GM23338 (cell line): Measurements from ENCODE around the gene DNLZ. TPM values are rescaled to one million over a fixed set of nuclear protein-coding genes. Genes with fewer than 3 reads are reported as not detected.

Experiments used
- ATAC-seq: fragments of 200-7000 bp; cut with Tn5 transposase; 3 replicates; pipeline ENCODE4 v1.9.1; 2020
- DNase-seq: peaks from one replicate; pipeline ENCODE4 v3.0.0-alpha.2; 2015; ENCODE audit warnings: low spot score
- H2AFZ ChIP-seq: fragments of 200-600 bp; sonication (generic); 2 replicates; pipeline ENCODE4 v1.8.0; 2016; ENCODE audit warnings: antibody characterized with exemption, mild to moderate bottlenecking, moderate library complexity
- H3F3A ChIP-seq: fragments of 200-600 bp; sonication (generic); replicated peaks from 2 replicates; pipeline ENCODE4 v1.8.0; 2017; ENCODE audit warnings: antibody characterized with exemption, mixed run types, low read depth
- H3K27ac ChIP-seq: fragments of 200-600 bp; sonication (generic); 2 replicates; pipeline ENCODE4 v1.6.1; 2016; ENCODE audit warnings: low read depth
- H3K27me3 ChIP-seq: fragments of 200-600 bp; sonication (generic); 2 replicates; pipeline ENCODE4 v1.8.0; 2016; ENCODE audit warnings: mild to moderate bottlenecking, mixed run types, moderate library complexity; ENCODE audit not compliant: insufficient read depth
- H3K36me3 ChIP-seq: fragments of 200-600 bp; sonication (generic); 2 replicates; pipeline ENCODE4 v1.8.0; 2016; ENCODE audit warnings: mild to moderate bottlenecking; ENCODE audit not compliant: insufficient read depth
- H3K4me1 ChIP-seq: fragments of 200-600 bp; sonication (generic); 2 replicates; pipeline ENCODE4 v1.8.0; 2016; ENCODE audit warnings: mild to moderate bottlenecking, moderate library complexity; ENCODE audit not compliant: insufficient read depth
- H3K4me2 ChIP-seq: fragments of 200-600 bp; sonication (generic); 2 replicates; pipeline ENCODE4 v1.7.1; 2017; ENCODE audit warnings: mixed run types
- H3K4me3 ChIP-seq: fragments of 200-600 bp; sonication (generic); 2 replicates; pipeline ENCODE4 v1.6.1; 2016; ENCODE audit warnings: mixed run types
- H3K79me2 ChIP-seq: fragments of 200-600 bp; sonication (generic); replicated peaks from 2 replicates; pipeline ENCODE4 v1.8.0; 2017; ENCODE audit warnings: mild to moderate bottlenecking; ENCODE audit not compliant: insufficient read depth
- H3K9me2 ChIP-seq: fragments of 200-600 bp; sonication (generic); 2 replicates; pipeline ENCODE4 v1.8.0; 2017; ENCODE audit not compliant: insufficient read depth
- H4K20me1 ChIP-seq: fragments of 200-600 bp; sonication (generic); replicated peaks from 2 replicates; pipeline ENCODE4 v1.8.0; 2017; ENCODE audit warnings: mild to moderate bottlenecking; ENCODE audit not compliant: insufficient read depth
- H3K27ac Mint-ChIP-seq: 2 replicates; pipeline ENCODE4 v1.8.0; 2020; ENCODE audit warnings: inconsistent platforms, mild to moderate bottlenecking, moderate library complexity, mixed read lengths
- H3K27me3 Mint-ChIP-seq: 3 replicates; pipeline ENCODE4 v1.8.0; 2022; ENCODE audit warnings: low read depth, mild to moderate bottlenecking, moderate library complexity, mixed read lengths, inconsistent platforms; ENCODE audit not compliant: insufficient read depth, poor library complexity
- H3K36me3 Mint-ChIP-seq: 3 replicates; pipeline ENCODE4 v1.8.0; 2021; ENCODE audit warnings: low read depth, mild to moderate bottlenecking, inconsistent platforms, moderate library complexity, mixed read lengths
- H3K4me1 Mint-ChIP-seq: 3 replicates; pipeline ENCODE4 v1.8.0; 2020; ENCODE audit warnings: mild to moderate bottlenecking, inconsistent platforms, mixed read lengths
- H3K4me3 Mint-ChIP-seq: 3 replicates; pipeline ENCODE4 v1.8.0; 2021; ENCODE audit warnings: moderate library complexity, mild to moderate bottlenecking, inconsistent platforms, mixed read lengths
- H3K9me3 Mint-ChIP-seq: 3 replicates; pipeline ENCODE4 v1.8.0; 2020; ENCODE audit warnings: moderate library complexity, mild to moderate bottlenecking, inconsistent platforms, mixed read lengths
- CREB1 ChIP-seq: fragments of 250-450 bp; sonication (Bioruptor Pico); IDR thresholded peaks from 2 replicates; pipeline ENCODE4 v1.5.0; 2020; ENCODE audit warnings: low read depth, mild to moderate bottlenecking, moderate library complexity
- EZH2 ChIP-seq: fragments of 200-600 bp; sonication (generic); IDR thresholded peaks from one replicate; pipeline ENCODE4 v1.8.0; 2017; ENCODE audit warnings: antibody characterized with exemption, mild to moderate bottlenecking, low read depth; ENCODE audit not compliant: unreplicated experiment
- EZH2phosphoT487 ChIP-seq: fragments of 200-600 bp; sonication (generic); IDR thresholded peaks from one replicate; pipeline ENCODE4 v1.8.1; 2018; ENCODE audit warnings: antibody characterized with exemption; ENCODE audit not compliant: unreplicated experiment
- JUNB ChIP-seq: IDR thresholded peaks from one replicate; pipeline ENCODE4 v1.6.1; 2016; ENCODE audit warnings: antibody characterized with exemption; ENCODE audit not compliant: unreplicated experiment
- NANOG ChIP-seq: IDR thresholded peaks from 2 replicates; pipeline ENCODE4 v1.6.1; 2016; ENCODE audit warnings: antibody characterized with exemption, borderline replicate concordance
- POLR2AphosphoS5 ChIP-seq: IDR thresholded peaks from 2 replicates; pipeline ENCODE4 v1.6.1; 2016; ENCODE audit warnings: antibody characterized with exemption, low read depth
- STAT1 ChIP-seq: IDR thresholded peaks from one replicate; pipeline ENCODE4 v1.6.1; 2016; ENCODE audit warnings: antibody characterized with exemption; ENCODE audit not compliant: unreplicated experiment
- ZNF114 ChIP-seq: fragments of 250-450 bp; sonication (Bioruptor Pico); IDR thresholded peaks from 2 replicates; pipeline ENCODE4 v1.5.0; 2020; ENCODE audit warnings: mild to moderate bottlenecking, moderate library complexity
- ZNF331 ChIP-seq: fragments of 250-450 bp; sonication (Bioruptor Pico); IDR thresholded peaks from 2 replicates; pipeline ENCODE4 v1.5.0; 2020; ENCODE audit warnings: low read depth, mild to moderate bottlenecking, moderate library complexity
- polyA plus RNA-seq: library from polyadenylated mRNA; unstranded; fragments of >200 nt; fragmentation: Nextera tagmentation; extraction: Ambion mirVana; gene quantifications from 2 replicates; pipeline ENCODE4 v1.2.1, GENCODE V29; 2016
- total RNA-seq: library from RNA; depleted of rRNA; stranded (reverse); fragments of >200 nt; shearing (Covaris generic); gene quantifications from 2 replicates; pipeline ENCODE4 v1.2.3, GENCODE V29; 2014
- TF ChIP-seq, protein P1 (sequence below): IDR thresholded peaks from 2 replicates; pipeline ENCODE4 v1.6.1; 2016; ENCODE audit warnings: antibody characterized with exemption
- TF ChIP-seq, protein P2 (sequence below): IDR thresholded peaks from one replicate; pipeline ENCODE4 v1.6.1; 2018; ENCODE audit warnings: antibody characterized with exemption; ENCODE audit not compliant: unreplicated experiment
- TF ChIP-seq, protein P3 (sequence below), 2 experiments: fragments of 200-600 bp in 1 of 2; sonication (generic) in 1 of 2; conservative IDR thresholded peaks; 2 replicates each; pipeline versions ENCODE4 v1.5.1 to v1.6.1; 2016 to 2017; ENCODE audit warnings: antibody characterized with exemption in 2 of 2, low read depth in 2 of 2, mild to moderate bottlenecking in 2 of 2, moderate library complexity in 1 of 2
- TF ChIP-seq, protein P4 (sequence below): fragments of 250-450 bp; sonication (Bioruptor Pico); IDR thresholded peaks from 2 replicates; pipeline ENCODE4 v1.5.0; 2020; ENCODE audit warnings: mild to moderate bottlenecking, moderate library complexity

Gene DNLZ
- total and polyA plus RNA-seq, 2 experiments from 2014 or later = 33.4 to 53.9 TPM

DNA sequence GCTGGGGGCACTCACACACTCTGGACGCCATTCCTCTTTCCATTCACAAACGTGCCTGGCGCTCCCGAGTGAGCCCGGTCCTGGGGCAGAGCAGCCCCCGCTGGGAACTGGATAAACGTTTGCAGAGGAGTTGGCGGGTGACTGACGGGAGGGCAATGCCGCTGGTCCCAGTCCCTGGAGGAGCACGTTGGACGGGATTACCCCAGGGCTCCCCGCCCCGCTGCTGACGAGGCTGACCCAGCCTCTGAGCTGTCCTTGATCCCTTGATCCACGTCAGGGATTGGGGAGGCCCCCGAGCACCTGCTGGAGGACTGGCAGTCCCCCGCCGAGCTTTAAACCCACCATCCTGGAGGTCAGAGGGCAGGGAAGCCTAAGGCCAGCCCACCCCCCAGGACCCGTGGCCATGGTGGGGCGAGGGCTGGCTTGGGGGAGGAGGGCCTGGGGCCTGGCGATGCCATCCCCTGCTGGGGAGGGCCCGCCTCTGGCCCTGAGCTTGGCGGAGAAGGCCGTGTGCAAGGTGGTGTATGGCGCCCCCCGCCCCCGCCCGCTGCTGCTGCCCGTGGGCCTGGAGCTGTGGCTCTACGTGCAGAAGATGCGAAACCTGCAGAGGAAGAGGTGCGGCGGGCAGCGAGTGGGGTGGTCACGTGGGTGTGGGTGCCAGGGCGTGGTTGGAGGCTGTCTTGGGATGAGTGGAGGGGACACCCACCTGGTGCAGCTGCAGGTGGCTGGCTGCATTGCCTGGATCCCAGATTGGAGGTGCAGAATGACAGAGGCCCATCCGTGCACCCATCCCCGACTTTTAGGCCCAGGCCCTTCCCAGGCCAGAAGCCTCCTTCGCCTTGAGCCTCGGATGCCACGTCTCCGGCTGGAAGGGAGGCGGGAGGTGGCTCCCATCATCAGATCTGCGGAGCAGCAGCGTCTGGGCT, 31.7 kb downstream of the DNLZ start:
- TF ChIP-seq, protein P1, sequence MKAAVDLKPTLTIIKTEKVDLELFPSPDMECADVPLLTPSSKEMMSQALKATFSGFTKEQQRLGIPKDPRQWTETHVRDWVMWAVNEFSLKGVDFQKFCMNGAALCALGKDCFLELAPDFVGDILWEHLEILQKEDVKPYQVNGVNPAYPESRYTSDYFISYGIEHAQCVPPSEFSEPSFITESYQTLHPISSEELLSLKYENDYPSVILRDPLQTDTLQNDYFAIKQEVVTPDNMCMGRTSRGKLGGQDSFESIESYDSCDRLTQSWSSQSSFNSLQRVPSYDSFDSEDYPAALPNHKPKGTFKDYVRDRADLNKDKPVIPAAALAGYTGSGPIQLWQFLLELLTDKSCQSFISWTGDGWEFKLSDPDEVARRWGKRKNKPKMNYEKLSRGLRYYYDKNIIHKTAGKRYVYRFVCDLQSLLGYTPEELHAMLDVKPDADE = no peak
- TF ChIP-seq EZH2phosphoT487 = no peak
- TF ChIP-seq JUNB = no peak
- no peak for TF ChIP-seq POLR2AphosphoS5
- TF ChIP-seq, protein P2, sequence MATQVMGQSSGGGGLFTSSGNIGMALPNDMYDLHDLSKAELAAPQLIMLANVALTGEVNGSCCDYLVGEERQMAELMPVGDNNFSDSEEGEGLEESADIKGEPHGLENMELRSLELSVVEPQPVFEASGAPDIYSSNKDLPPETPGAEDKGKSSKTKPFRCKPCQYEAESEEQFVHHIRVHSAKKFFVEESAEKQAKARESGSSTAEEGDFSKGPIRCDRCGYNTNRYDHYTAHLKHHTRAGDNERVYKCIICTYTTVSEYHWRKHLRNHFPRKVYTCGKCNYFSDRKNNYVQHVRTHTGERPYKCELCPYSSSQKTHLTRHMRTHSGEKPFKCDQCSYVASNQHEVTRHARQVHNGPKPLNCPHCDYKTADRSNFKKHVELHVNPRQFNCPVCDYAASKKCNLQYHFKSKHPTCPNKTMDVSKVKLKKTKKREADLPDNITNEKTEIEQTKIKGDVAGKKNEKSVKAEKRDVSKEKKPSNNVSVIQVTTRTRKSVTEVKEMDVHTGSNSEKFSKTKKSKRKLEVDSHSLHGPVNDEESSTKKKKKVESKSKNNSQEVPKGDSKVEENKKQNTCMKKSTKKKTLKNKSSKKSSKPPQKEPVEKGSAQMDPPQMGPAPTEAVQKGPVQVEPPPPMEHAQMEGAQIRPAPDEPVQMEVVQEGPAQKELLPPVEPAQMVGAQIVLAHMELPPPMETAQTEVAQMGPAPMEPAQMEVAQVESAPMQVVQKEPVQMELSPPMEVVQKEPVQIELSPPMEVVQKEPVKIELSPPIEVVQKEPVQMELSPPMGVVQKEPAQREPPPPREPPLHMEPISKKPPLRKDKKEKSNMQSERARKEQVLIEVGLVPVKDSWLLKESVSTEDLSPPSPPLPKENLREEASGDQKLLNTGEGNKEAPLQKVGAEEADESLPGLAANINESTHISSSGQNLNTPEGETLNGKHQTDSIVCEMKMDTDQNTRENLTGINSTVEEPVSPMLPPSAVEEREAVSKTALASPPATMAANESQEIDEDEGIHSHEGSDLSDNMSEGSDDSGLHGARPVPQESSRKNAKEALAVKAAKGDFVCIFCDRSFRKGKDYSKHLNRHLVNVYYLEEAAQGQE = no peak
- TF ChIP-seq ZNF114 = no peak
- TF ChIP-seq NANOG = no peak
- no peak for TF ChIP-seq STAT1
- no peak for TF ChIP-seq EZH2
- TF ChIP-seq, protein P3, sequence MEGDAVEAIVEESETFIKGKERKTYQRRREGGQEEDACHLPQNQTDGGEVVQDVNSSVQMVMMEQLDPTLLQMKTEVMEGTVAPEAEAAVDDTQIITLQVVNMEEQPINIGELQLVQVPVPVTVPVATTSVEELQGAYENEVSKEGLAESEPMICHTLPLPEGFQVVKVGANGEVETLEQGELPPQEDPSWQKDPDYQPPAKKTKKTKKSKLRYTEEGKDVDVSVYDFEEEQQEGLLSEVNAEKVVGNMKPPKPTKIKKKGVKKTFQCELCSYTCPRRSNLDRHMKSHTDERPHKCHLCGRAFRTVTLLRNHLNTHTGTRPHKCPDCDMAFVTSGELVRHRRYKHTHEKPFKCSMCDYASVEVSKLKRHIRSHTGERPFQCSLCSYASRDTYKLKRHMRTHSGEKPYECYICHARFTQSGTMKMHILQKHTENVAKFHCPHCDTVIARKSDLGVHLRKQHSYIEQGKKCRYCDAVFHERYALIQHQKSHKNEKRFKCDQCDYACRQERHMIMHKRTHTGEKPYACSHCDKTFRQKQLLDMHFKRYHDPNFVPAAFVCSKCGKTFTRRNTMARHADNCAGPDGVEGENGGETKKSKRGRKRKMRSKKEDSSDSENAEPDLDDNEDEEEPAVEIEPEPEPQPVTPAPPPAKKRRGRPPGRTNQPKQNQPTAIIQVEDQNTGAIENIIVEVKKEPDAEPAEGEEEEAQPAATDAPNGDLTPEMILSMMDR (conservative IDR thresholded peaks at IDR 0.05; ENCODE audit: low read depth in 2 of 2) = no peak
- TF ChIP-seq, protein P4, sequence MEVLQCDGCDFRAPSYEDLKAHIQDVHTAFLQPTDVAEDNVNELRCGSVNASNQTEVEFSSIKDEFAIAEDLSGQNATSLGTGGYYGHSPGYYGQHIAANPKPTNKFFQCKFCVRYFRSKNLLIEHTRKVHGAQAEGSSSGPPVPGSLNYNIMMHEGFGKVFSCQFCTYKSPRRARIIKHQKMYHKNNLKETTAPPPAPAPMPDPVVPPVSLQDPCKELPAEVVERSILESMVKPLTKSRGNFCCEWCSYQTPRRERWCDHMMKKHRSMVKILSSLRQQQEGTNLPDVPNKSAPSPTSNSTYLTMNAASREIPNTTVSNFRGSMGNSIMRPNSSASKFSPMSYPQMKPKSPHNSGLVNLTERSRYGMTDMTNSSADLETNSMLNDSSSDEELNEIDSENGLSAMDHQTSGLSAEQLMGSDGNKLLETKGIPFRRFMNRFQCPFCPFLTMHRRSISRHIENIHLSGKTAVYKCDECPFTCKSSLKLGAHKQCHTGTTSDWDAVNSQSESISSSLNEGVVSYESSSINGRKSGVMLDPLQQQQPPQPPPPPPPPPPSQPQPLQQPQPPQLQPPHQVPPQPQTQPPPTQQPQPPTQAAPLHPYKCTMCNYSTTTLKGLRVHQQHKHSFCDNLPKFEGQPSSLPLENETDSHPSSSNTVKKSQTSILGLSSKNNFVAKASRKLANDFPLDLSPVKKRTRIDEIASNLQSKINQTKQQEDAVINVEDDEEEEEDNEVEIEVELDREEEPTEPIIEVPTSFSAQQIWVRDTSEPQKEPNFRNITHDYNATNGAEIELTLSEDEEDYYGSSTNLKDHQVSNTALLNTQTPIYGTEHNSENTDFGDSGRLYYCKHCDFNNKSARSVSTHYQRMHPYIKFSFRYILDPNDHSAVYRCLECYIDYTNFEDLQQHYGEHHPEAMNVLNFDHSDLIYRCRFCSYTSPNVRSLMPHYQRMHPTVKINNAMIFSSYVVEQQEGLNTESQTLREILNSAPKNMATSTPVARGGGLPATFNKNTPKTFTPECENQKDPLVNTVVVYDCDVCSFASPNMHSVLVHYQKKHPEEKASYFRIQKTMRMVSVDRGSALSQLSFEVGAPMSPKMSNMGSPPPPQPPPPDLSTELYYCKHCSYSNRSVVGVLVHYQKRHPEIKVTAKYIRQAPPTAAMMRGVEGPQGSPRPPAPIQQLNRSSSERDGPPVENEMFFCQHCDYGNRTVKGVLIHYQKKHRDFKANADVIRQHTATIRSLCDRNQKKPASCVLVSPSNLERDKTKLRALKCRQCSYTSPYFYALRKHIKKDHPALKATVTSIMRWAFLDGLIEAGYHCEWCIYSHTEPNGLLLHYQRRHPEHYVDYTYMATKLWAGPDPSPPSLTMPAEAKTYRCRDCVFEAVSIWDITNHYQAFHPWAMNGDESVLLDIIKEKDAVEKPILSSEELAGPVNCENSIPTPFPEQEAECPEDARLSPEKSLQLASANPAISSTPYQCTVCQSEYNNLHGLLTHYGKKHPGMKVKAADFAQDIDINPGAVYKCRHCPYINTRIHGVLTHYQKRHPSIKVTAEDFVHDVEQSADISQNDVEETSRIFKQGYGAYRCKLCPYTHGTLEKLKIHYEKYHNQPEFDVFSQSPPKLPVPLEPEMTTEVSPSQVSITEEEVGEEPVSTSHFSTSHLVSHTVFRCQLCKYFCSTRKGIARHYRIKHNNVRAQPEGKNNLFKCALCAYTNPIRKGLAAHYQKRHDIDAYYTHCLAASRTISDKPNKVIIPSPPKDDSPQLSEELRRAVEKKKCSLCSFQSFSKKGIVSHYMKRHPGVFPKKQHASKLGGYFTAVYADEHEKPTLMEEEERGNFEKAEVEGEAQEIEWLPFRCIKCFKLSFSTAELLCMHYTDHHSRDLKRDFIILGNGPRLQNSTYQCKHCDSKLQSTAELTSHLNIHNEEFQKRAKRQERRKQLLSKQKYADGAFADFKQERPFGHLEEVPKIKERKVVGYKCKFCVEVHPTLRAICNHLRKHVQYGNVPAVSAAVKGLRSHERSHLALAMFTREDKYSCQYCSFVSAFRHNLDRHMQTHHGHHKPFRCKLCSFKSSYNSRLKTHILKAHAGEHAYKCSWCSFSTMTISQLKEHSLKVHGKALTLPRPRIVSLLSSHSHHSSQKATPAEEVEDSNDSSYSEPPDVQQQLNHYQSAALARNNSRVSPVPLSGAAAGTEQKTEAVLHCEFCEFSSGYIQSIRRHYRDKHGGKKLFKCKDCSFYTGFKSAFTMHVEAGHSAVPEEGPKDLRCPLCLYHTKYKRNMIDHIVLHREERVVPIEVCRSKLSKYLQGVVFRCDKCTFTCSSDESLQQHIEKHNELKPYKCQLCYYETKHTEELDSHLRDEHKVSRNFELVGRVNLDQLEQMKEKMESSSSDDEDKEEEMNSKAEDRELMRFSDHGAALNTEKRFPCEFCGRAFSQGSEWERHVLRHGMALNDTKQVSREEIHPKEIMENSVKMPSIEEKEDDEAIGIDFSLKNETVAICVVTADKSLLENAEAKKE (CRISPR knock-in tag) = no peak
- TF ChIP-seq CREB1 (CRISPR knock-in tag) = no peak
- TF ChIP-seq ZNF331 = no peak
- Histone ChIP-seq H4K20me1 (no peaks in the 10 kb centered on the region), H3K79me2 (no peaks in the 10 kb centered on the region; the same call in 1 of the 2 replicates), H3K27ac (no peak overlapping the region), H2AFZ (no peak overlapping the region), H3K4me2 (no peak overlapping the region), H3K4me1 (peaks cover 7% of the 10 kb centered on the region), H3F3A (no peaks in the 10 kb centered on the region), H3K27me3 (no peaks in the 10 kb centered on the region), H3K36me3 (no peaks in the 10 kb centered on the region), H3K9me2 (no peaks in the 10 kb centered on the region), H3K4me3 (no peak overlapping the region)
- no peak overlapping the region for H3K4me3 Mint-ChIP-seq
- H3K4me1 Mint-ChIP-seq = peaks cover 4% of the 10 kb centered on the region
- no peak for DNase-seq
- H3K27ac Mint-ChIP-seq = no peak overlapping the region
- no peak for ATAC-seq
- peaks cover 7% of the 10 kb centered on the region for H3K27me3 Mint-ChIP-seq
- H3K9me3 Mint-ChIP-seq = no peaks in the 10 kb centered on the region
- H3K36me3 Mint-ChIP-seq = no peaks in the 10 kb centered on the region
